Neural cell (in vitro differentiated cells): Measurements from ENCODE around the gene TMEM132C.

Experiments
- CTCF ChIP-seq: fragments of 450-650 bp; IDR thresholded peaks from 2 replicates; pipeline ENCODE4 v1.5.1; 2014; ENCODE audit warnings: antibody characterized with exemption, mild to moderate bottlenecking, moderate library complexity; ENCODE audit not compliant: poor library complexity, severe bottlenecking
- EZH2 ChIP-seq: fragments of 200-600, 300-800 bp; shearing (Covaris generic), sonication (generic); IDR thresholded peaks from 2 replicates; pipeline ENCODE4 v1.6.1; 2014; ENCODE audit warnings: antibody characterized with exemption, low read length, borderline replicate concordance, mild to moderate bottlenecking; ENCODE audit not compliant: insufficient read depth, poor library complexity, severe bottlenecking
- POLR2AphosphoS5 ChIP-seq: IDR thresholded peaks from 2 replicates; pipeline ENCODE4 v1.6.1; 2012
- TAF1 ChIP-seq: IDR thresholded peaks from 2 replicates; pipeline ENCODE4 v1.6.1; 2012; ENCODE audit warnings: low read depth

GRCh38 chr12:128707488-128707887, 440.5 kb downstream of the TMEM132C start:
- TF ChIP-seq TAF1 (no peak), POLR2AphosphoS5 (no peak), CTCF (no peak), EZH2 (no peak)
